Measurements from ENCODE around the gene ASTN2.

ASTN2 gene

DNA sequence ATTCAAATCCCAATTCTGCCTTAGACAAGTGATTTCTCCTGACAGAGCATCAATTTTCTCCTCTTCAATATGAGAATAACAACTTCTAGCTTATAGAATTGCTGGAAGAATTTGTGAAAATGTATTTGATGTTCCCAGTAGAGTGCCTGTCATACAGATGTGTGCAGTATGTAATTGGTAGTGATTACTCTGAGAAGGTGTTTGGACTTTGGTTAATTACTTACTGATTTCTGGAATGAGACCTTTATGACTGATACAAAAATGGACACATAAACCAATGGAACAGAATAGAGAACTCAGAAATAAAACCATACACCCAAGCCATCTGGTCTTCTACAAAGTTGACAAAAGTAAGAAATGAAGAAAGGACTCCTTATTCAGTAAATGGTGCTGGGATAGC is 829.7 kb downstream of the ASTN2 start:
- no peak for DNase-seq

DNA sequence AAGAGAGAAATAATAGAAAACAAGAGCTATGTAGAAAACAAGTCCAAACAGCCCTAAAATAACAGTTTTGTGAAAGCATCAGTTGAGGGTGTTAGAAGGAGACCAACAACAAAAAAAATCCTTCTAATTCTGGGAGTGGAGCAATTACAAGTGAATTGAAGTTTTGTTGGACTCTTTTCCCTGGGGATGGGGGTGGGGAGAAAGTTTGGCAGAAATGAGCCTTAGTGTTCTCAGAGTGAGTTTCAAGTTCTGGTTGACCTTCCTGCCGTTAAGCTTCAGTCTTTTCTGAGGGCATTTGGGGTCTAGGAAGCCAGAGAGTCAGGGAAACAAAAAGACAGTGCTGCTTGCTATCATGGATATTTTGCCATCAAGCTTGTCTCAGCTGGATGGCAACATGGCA is 834.0 kb downstream of the ASTN2 start:
- DNase-seq = no peak

DNA sequence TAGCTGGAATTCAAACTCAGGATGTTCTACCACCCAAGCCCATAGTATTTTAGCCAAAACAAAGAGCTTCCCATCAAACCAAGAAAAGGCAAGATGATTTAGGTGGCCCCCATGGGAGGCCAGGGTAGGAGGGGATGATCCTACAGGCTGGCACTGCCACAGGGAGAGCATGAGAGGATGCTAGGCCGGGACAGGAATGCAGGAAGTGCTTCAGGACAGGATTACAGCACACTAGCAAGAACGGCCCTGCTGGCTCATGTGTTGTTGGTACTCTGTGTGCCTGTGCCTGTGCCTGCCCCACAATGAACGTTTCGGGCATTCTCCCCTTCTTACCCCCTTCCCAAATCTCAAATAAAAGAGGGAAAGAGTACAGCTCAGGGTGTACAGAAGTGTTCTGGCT is 838.5 kb downstream of the ASTN2 start:
- no peak for DNase-seq

DNA sequence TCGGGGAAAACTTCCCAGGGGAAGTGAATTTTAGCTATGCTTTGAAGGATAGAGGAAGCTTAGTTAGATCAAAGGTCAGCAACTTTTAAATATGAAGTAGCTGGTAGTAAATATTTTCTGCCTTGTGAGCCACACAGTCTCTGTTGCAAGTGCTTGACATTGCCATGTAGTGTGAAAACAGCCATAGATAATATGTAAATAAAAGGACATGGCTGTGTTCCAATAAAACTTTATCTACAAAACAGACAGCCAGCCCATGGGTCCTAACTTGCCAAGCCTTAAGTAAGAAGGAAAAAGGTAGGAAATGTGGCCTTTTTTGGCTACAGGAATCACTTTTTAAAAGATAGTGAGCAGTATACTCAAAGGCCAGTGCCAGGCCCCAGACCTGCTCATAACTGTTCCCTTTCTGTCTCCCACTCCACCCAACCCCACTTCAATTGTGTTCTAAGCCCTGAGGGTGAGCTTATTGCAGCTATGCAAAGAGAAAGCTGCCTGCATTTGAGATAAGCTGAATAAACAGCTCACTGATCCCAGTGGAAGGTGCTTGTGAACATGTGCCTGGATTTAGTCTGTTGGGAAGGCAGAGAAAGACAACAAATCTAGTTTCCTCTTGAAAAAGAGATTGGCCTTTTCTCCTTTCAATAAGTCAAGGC is 840.7 kb downstream of the ASTN2 start:
- DNase-seq = no peak

DNA sequence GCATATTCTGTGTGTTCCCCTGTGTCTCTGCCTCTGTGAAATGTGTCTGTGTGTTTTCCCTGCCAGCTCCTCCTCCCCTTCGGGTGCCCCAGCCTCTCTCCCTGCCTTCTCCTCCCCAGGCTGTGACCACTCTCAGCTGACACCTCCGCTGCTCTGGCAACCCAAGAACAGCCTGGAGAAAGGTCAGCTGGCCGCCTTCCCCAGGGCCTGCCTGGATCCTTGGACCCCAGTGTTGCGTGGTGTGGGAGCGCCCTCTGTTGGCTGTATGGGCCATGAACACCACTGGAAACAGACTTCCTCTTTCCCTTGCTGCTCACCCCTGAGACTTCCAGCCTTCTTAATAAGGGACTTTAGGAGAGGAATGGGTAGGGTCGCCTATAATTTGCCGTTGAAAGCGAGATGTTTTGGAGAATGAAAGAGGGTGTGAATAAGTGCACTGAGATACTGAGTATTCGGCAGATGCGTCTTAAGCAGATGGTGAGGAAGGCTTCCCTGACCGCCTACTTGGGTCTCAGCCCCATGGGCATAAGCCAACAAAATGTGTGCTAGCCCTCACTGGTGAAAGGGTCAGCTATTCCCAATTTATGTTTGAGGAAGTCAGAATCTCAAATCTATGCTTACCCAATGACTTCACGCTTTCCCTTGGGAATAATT is 842.6 kb downstream of the ASTN2 start:
- peak; percentile 16 to 18 for DNase-seq

DNA sequence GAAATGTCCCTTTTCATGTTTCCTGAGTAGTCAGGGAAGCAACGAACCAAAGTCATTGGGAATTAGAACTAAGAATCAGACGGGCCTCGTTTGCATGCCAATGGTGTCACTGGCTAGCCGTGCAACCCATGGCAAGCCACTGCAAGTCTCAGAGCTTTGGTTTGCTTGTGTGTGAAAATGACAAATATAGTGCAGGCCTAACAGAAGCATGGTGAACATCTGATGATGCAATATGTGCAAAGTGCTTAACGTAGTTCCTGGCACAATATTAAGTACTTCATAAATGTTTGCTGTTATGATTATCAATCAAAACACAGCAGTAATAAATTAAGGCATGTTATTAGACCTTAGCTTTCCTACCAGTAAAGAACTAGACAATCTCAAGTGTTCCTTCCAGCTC is 845.7 kb downstream of the ASTN2 start:
- DNase-seq = no peak

DNA sequence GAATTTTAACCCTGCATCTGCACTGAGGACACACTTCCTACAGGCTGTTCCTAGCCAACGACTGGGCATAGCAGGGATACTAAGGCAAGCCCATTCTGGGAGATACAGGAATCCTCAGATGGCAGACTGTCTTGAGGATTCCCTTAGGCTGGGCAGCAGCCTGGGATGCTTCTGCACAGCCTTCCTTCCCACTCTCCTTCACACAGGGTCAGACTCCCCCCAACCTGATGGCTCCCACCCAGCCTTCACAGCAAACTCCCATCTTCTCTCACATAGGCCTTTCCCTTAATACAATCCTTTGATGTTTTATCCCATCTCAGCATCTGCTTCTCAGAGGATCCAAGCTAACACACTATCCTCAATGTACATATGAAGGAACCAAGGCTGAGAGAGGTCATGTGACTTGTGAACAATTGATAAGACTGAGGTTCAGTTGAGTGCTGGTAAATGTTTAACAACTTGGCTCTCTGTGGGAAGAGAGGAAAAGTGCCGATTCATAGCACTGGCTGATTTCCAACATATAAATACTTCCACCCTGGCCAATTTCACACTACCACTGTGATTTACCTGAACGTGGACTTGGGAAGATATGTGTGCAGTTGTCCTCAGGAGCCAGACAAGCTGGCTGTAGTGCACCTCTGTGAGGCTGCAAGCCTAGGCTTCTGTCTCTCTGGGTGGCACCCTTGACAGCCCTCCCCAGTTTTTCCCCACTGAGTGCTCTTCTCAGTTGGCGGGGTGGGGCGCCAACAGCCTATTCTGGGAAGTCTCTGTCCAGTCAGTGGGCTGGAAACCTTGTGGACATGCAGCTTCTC is 848.0 kb downstream of the ASTN2 start:
- no peak for DNase-seq

DNA sequence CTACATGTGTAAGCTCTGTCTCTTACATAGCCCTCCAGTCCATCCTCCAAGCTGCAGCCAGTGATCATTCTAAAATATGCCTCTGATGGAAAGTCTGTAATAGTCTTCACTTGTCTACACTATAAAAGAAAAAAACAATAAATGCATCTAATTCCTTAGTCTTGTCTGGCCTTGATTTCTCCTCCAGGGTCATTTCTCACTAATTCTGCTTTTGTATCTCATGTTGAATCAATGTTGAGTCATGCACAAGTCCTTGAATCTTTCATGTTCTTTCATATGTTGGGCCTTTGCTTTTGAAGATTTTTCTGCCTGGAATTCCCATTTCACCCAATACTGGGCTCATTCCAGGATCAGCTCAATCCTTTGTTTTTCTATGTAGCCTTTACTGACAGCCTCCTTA is 848.9 kb downstream of the ASTN2 start:
- no peak for DNase-seq

DNA sequence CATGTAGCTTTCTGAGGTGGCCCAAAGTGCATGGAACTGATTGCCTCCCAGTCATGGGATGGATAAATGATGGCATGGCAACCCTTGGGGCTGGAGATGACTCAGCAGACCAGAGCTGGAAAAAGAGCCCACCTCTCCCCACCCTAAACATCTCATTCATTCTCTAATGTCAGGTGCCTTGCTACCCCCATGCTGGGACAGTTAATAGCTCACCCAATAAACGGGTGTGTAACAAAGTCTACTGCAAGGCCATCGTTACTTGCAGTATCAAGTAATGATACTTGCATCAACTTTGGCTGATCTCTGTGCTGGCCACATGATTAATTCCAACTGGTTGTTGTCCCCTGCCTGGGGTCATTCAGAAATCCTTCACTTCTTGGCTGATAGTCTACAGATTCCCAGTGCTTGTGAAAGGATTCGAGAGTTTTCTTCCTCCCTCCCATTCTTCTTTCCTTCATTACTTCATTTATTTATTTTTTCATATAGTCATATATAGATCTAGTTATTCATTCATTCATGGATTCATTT is 850.5 kb downstream of the ASTN2 start:
- no peak for DNase-seq

DNA sequence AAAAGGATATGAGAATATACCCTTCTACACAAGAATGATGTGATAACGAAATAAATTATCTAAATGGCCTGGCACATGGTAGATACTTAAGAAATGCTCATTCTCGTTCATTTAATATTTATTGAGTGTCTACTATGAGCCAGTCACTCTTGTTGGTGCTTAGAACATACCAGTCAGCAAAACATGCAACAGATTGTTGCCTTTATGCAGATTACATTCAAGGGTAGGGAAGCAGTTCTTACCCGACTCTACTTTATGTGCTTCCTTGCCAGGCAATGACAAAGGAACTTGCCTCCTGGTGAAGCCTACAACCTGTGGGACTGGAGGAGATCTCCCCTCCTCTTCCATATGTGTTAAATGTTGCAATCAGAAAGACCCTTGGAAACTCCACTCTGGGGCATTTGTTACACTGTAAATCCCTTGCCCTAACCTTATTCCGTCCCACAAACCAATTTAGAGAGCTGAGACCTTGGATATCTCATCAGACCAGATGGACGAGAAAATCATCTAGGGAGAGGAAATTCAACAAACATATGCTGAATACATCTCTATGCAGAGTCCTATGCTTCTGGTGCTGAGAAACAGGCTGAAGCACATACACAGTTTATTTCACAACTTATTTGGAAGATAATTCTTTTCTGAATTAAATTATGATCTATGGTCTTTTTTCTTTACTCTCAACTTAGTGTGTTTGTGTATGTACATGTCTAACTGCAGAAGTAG is 855.9 kb downstream of the ASTN2 start:
- no peak for DNase-seq

DNA sequence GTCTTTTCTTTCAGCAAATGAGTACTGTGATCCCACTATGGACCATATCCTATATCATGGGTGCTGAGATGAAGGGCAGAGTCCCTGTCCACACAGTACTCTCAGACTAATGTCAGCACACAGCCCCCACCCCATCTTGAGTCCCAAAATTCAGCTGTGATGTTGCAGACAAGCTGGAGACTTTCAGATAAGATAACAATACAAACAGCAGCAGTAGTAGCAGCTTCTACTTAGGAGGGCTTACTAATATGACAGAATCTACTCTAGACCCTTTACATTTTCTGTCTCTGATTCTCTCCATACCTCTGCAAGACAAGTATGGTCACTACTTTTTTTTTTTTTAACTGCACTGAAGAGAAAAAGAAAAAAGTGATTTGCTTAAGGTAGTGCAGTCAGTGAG is 856.8 kb downstream of the ASTN2 start:
- DNase-seq = no peak

DNA sequence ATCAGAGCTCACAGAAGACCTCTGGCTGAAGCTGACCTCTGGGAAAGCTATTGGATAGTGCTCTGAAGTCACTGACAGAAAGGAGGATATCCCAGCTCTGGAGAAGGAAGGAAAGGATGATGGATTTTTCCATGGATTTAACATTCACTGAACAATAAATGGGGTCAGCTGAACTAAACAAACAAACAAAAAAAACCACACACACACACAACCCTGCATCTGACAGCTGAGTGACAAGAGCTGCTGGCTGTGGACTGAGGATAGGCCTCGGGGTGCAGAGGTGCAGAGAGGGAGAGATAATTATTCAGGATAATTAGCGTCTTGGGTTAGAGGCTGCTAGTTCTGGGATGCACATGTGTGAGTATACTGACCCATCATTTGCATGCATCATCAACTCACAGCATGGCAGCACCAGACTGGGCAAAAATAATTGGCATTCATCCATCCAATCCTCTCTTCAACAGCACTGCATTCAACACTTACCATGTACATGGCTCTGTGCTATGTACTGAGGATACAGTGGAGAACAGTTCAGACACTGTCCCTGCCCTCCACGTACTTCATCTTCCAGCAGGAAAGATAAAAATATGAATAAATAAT is 859.2 kb downstream of the ASTN2 start:
- no peak for DNase-seq

DNA sequence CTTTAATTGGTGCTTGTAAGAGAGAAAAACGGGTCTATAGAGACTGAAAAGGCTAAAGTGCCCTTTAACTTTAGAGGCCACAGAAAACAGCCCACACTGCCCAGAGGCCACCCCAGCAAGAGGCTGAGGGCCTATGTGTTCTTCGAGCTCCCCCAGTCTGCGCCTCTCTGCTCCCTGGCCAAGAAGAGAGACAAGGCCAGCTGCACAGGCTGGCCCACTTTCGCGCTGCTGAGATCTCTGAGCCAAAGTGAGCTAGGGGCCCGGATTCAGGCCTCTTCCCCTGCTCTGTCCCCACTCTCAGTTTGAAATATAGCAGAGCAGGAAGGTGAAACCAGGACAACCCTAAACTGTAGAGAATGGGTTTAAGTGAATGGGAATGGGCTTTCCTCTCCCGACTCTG is 859.7 kb downstream of the ASTN2 start:
- DNase-seq = no peak

DNA sequence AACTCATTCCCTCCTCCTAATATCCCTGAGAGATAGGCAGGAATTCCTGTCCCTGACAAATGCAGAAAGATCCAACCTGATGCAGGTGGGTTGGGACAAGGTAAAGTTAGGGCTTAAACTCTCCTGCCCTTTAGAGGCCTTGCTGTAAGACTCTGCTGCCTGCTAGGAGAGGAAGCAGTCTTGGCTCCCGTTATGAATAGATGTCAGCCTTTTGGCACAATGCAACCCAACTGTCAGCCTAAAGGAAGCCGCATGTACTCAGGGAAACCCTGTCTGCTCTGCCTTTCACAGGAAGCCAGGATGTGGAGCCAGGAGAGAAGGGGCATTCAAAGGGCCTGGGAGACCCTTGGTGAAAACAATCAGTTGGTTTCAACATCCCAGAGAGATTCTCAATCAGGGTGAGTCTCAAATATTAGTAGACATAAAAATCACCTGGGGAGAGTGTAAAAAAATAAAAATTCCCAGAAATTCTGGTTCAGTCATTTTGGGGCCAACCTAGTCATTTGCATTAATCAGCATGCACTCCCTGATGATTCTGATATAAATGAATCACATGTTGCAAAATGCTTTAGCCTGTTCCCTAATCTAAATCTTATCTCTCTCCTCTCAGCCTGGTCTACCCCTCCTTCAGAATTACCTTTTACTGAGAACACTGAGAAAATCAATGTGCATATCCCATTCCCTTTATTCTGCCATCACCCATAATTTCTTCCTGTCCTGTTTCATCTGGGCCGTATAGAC is 864.0 kb downstream of the ASTN2 start:
- DNase-seq = no peak

DNA sequence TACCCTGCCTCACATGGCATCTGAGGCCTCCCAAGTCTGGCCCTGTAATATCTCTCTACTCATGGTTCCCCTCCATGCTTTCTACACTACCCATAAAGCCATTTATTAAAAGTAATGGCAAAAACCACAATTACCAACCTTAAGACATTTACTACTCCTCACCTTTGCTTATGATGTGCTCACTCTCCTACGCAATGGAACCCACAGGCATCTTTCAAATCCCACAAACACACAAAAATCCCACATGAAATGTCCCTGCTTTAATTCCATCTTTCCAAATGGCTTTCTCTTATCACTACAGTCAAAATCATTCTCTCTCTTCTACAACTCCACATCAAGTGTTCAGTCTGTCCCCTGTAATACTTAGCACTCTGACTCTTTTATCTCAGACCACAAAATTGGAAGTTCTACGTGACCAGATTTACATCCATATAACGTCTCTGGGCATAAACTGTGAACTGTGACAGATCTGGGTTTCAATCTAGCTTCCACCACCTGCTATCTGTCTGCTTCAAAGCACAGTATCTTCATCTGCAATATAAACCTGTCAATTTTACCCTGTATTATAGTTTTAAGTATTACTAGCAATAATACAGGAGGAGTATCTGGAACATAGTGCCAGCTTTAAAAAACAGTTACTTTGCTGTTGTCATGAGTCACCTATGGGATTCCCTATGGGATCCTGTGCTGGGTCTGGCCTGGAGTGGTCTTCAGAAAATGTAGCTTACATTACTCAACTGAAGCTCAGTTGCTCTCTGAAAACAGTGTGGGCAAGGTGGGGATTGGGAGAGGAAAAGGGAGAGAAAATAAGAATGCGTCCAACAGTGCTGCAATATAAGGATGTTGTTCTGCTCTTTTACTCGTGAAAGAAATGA is 864.8 kb downstream of the ASTN2 start:
- DNase-seq = no peak

DNA sequence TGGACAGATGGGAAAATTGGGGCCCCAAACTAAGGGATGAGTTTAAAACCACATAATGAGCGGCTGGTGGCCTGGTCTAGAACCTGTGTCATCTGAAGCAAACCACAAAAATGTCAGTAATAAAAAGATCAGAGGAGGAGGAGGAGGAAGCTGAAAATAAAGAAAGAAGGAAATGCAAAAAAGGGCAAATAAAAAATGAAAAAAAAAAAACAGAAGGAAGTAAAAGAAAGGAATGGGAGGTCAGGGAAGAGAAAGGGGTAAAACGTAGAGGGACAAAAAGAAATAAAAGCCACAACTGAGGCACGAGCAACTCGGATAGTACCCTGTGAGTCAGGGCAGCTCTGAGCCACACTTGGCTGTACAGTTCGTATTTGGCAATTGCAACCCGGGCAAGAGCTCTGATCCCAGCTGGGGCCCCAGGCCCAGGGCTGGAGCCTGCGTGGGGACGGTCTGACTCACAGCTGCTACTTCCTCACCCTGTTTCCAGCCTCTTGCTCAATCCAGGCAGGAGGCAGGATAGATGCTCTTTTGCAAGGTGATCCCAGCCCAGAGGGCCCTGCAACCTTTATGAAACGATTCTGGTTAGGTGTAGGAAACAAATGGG is 865.7 kb downstream of the ASTN2 start:
- no peak for DNase-seq

DNA sequence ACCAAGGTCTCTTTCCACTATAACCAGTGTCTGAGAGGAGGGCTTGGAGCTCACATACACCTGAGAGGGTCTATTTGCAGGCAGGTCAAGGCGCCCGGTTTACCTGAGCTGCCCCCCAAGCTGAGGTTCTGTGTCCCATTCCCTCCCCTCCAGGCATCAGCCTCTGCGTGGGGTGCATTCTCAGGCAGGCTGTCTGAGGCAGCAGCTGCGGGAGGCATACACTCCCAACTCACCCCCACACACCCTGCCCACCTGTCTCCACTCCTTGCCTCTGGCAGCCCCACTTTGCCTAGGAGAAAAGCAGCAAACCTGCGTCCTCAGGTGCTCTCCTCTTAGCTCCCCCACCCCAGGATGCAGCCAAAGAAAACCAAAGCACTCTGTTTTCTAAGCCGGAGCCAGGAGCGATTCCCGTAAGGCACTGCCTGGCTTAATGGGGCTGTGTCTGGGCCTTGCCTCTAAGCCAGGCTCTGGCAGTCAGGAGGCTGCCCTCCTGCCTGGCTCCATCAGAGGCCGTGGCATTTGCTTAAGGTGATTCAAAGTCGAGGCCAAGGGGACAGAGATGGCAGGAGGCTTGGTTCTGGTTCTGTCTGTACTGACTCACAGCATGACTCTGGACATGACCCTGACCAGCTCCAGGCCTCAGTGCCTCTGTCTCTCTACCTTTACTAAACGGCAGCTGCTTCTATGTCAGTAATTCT is 867.0 kb downstream of the ASTN2 start:
- DNase-seq = no peak

DNA sequence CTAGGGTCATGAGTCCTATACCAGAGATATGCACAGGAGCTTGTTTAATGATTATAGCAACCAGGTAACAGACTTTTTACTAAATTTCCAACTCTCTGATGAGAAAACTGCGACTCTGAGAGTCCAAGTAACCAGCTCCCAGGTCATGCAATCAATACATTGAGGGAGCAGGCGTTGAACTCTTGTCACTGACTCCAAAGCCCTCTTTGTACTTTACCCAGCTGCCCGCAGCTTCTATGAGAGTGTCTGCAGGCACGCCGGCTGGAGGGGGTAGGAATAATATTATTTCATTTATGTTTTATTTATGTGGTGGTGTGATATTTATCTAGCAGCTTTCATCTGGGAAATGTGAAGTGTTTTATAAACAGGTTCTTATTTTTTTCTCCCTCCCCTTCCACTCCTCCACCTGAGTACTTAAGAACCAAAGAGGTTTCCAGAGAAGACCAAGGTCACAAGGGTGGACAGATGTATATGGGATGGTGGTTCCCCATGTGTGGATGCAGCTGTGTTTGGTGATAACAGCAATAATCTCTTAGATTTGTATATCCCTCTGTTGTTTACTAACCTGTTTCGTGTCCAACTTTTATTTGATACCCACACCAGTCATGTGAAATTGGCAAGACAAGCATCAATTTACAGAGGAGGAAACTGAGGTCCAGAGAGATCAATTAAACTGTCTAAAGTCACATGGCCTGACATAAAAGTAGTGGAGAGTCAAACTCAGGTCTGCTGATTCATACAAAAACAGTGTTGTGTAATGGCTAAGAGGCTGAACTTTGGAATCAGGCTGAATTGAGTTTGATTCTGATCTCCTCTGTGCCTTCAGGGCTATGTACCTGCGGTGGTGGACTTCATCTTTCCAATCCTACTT is 867.9 kb downstream of the ASTN2 start:
- DNase-seq = no peak

DNA sequence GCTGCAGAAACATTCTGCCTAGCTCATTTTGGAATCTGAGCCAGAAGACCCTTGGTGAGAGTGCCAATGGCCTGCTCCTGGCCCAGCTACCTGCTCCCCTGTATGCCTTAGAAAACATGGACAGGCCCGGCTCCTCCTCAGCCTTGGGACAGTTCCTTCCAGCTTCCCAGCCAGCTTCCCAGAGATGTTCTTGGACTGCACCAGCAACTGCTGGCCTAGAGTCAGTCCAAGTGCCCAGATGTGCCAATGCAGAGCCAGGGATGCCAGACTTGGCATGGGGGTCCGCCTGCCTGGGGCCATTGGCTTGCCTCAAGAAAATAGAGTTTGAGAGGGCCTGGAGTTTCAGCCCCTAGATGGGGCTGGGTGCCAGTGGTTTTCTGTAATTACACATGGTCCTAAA is 870.0 kb downstream of the ASTN2 start:
- DNase-seq = no peak
